HG03095 (cell line): Measurements from ENCODE around the gene KRTAP5-1.

Source experiments
- ATAC-seq: cut with Tn5 transposase; IDR thresholded peaks from one replicate; pipeline ENCODE4 v1.9.1; 2021; ENCODE audit warnings: moderate library complexity; ENCODE audit not compliant: unreplicated experiment

KRTAP5-1 gene

DNA sequence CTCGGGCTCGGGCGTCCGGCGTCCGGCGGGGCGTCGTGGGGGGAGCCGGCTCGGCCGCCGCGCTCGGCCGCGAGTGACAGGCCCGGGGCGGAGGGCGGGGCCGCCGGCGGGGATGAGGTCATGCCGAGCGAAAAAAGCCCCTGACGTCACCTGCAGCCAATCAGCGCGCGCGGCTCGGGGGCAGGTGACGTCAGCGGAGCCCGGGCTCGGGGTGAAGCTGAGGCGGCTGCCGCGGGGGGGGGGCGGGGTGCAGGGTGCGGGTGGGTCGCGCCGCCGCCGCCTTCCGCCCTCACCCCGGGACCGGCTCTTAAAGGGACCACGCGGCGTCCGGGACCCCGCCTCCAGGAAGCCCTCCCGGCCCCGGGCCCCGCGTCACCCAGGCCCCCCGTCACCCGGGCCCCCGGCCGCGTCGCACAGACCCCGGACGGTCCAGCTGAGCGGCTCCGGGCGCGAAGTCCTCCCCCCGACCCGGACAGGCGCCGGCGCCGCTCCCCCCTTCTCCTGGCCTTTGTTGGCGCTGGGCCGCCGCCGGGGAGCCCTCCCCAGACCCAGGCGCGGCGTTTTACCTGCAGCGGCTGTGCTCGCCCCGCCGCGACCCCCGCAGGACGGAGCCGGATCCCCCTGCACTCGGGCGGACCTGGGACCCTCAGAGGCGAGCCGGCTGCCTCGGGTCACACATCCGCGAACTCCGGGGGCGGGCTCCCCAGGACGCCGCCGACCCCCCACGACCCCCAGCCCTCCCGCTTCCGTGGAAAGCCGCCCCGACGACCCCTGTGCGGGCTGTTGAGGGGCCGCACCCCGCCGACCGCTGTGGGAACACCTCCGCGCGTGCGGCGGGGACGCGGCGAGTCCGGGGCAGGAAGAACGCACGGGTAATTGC is 12.6 kb downstream of the KRTAP5-1 start, which contains the start of gene DUSP8:
DUSP8 (minus strand) TSS at position 75 of the 880 bp plus-strand sequence. CDS start 6,445 bp downstream, outside the sequence.
- ATAC-seq: peak; percentile 45

- no peak for ATAC-seq
These were observed 13.3 kb downstream of the KRTAP5-1 start for GRCh38 chr11:1571760-1572196.

- ATAC-seq: no peak
These were observed 14.0 kb downstream of the KRTAP5-1 start for GRCh38 chr11:1570896-1571759.

- ATAC-seq: no peak
These were observed 14.6 kb downstream of the KRTAP5-1 start for GRCh38 chr11:1570531-1570895.

DNA sequence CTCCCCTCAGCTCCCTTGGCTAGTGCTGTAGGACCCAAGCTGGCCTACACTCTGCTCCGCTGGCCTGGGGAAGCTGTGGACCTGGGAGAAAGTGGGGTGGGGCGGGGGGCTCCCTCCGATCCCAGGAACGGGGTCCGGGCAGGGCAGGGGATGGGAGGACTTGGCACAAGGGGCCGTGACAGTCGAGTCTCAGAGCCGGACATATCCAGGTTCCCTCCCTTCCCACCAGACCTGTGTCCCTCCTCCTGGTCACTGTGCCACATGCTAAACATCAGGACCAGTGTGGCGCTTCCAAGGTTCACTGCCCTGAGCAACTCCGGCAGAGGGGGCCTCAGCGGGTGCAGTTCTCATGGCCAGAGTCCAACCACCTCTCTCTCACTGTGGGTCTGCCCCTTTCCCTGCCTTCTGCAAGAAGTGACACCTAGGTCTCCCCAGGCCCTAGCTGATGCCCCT is 15.1 kb downstream of the KRTAP5-1 start:
- ATAC-seq: no peak

GRCh38 chr11:1569251-1569780 is 15.8 kb downstream of the KRTAP5-1 start:
- ATAC-seq: no peak

DNA sequence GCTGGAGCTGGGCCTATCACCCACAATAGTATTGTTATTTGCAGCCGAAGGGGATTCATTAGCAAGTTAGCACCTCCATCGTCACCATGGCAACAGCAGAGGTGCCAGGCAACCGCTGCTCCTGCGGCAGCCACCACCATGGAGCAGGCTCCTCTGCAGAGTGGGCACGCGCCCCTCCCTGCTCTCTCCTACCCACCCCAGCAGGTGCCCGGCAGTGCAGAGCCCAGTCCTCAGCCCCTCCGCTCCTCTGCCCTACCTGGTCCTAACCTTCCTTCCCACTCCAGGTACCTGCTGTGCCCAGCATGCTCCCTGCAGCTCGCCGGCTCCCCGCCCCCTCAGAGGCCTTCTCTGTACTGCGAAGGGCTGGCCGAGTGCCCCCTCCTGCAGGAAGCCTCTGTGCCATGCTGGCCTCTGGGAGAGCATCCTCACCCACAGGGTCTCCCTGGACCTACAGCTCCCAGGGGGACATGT is 16.6 kb downstream of the KRTAP5-1 start:
- no peak for ATAC-seq

- ATAC-seq: no peak
These were observed 17.4 kb downstream of the KRTAP5-1 start for GRCh38 chr11:1567721-1568100.

GRCh38 chr11:1567052-1567720 is 17.9 kb downstream of the KRTAP5-1 start:
- ATAC-seq: no peak

- no peak for ATAC-seq
These were observed 18.6 kb downstream of the KRTAP5-1 start for GRCh38 chr11:1566381-1567051.

DNA sequence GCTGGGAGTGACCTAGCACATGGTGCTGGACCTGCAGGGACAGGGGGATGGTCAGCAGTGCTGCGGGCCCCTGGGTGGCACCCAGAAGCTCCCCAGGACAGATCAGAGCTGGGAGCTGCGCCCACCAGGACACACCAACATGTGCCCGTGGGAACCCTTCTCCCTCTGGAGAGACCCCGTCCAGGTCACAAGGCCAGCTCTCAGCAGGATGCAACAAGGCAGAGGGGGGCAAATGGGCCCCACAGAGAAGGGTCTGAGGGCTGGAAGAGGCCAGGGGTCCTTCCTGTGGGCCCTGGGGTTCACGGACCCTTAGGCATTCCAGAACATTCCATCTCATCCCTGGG is 19.2 kb downstream of the KRTAP5-1 start:
- no peak for ATAC-seq

DNA sequence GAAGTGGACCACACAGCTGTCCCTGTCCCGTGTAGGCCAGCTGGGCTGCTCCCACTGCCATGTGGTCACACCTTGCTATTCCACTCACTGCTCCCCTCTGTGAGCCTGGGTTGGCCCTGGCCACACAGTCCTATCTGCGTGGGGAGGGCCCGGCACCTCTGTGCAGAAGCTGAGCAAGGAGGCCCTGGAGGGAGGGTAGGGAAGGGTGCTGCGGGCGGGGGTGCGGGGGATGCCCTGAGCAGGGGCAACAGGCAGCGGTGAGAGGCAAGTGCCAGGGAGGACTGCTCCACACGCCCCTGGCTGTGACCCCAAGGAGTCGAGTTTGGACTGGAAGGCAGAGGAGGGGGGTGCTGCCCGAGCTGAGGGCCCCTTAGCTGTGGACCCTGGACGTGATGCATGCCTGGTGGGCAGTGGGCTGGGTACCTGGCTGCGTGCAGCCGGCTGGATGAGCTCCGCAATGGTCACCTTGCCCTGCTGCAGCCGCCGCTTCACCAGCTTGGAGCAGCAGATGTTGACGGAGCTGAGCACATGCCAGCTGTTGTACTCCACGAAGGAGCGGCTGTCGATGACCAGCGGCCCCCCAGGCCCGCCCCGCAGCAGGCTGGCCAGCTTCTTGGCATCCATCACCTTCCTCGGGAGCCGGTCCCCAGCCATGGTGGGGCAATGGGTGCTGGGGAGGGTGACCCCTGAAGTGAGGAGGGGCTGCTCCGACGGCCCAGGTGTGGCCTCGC is 19.7 kb downstream of the KRTAP5-1 start:
- no peak for ATAC-seq

- no peak for ATAC-seq
These were observed 20.4 kb downstream of the KRTAP5-1 start for GRCh38 chr11:1564535-1565172.

GRCh38 chr11:1563697-1564534 is 21.2 kb downstream of the KRTAP5-1 start:
- ATAC-seq: no peak

DNA sequence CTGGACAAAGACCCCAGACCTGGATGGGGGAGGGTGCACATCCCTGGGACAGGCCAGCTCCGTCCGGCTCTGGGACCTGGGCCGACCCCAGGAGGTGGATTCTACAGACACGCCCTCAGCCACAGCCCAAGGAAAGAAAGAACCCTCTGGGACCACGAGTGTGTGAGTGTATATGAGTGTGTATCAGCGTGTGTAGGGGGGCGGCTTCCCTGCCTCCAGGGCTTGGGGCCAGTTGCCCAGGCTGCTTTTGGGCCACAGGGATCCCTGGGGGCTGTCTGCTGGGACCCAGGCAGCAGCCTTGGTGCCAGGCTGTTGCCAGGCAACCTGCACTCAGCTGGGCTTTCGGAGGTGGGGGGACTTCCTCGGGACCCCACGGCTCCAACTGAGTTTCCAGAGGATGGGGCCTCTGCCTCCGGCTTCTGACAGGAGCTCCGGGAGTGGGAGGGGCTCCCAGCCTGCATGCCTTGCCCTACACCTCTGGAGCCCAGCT is 21.9 kb downstream of the KRTAP5-1 start:
- no peak for ATAC-seq

DNA sequence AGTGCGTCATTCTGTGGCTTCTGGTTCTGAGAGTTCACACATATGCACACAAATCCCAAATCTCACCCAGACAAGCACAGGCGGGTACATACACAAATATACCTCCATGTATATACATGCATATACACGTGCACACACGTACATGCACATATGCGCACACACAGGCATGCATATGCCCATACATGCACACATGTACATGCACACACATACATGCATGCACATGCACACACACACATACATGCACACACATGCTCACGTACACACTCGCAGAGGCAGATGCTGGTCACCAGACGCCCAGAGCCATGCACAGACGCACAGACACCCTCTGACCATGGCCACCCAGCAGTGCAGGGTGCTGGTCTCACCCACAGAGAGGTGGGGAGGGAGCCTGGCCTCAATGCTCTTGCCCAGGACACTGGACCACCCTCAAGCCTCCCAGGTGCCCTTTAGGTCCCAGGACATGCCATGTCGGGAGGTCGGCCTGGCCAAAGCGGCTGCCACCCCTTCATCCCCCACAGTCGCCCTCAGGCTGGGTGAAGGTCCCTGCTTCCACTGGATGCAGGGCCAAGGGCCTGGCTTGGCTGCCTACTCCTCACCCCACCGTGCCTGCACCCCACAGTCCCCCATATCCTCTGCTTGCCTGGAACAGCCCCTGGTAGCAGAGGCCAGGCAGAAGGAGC is 22.5 kb downstream of the KRTAP5-1 start:
- no peak for ATAC-seq

DNA sequence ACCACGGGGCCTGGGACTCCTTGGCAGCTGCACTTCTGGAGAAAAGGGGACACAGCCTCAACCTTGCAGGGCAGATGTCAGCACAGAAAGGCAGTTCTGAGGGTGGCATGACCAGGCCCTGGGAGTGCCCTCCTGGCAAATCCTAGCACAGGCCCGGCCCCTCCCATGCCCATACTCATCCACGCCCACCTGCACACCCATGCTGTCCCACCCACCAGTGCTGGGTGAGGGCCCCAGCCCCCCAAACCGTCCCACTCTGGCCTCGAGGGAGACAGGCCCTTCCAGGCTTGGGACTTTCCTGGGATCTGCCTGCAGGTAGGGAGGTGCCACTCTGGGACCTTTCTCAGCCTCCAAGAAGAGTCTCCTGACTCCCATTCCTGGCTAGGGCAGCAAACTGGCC is 23.1 kb downstream of the KRTAP5-1 start:
- ATAC-seq: no peak

DNA sequence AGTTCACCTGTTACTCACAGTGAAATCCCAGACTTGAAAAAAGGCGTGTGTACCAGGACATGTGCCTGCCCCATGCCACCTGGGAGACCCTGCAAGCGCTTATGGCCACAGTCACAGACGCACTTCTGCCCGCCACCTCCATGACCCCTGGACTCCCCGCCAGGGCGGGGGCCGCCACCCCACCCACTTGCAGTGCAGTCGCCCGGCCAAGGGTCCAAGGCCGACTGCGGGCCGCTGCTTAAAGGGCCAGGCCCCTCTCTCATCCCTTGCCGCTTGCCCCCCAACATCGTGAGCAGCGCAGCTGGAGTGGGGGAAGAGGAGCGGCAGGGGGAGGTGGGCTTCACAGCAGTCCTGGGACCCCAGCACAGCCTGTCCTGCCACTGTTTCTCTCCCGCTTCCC is 23.8 kb downstream of the KRTAP5-1 start:
- ATAC-seq: no peak
